MM.1S (cell line): ENCODE data around the gene AREL1.

ENCODE experiments used
- DNase-seq: peaks from one replicate; pipeline ENCODE4 v3.0.0-alpha.2; 2015
- H2AFZ ChIP-seq: fragments of 300-600 bp; sonication (generic); 2 replicates; pipeline ENCODE4 v1.6.0; 2016; ENCODE audit warnings: antibody characterized with exemption, low read length
- H3F3A ChIP-seq: fragments of 300-600 bp; sonication (generic); 2 replicates; pipeline ENCODE4 v1.6.1; 2016; ENCODE audit warnings: mild to moderate bottlenecking, antibody characterized with exemption, low read length, moderate library complexity, mixed read lengths; ENCODE audit not compliant: insufficient read depth
- H3K27ac ChIP-seq: fragments of 300-600 bp; sonication (generic); 2 replicates; pipeline ENCODE4 v1.5.1; 2016; ENCODE audit warnings: mild to moderate bottlenecking, low read length
- H3K27me3 ChIP-seq: fragments of 300-600 bp; sonication (generic); replicated peaks from 2 replicates; pipeline ENCODE4 v1.6.0; 2016; ENCODE audit warnings: low read length; ENCODE audit not compliant: insufficient read depth
- H3K36me3 ChIP-seq: fragments of 300-600 bp; sonication (generic); replicated peaks from 2 replicates; pipeline ENCODE4 v1.6.1; 2016; ENCODE audit warnings: mild to moderate bottlenecking, low read length, mixed read lengths; ENCODE audit not compliant: insufficient read depth
- H3K4me1 ChIP-seq: fragments of 300-600 bp; sonication (generic); 2 replicates; pipeline ENCODE4 v1.6.1; 2016; ENCODE audit warnings: low read length, mixed read lengths
- H3K4me2 ChIP-seq: fragments of 300-600 bp; sonication (generic); 2 replicates; pipeline ENCODE4 v1.6.0; 2016; ENCODE audit warnings: low read depth, low read length
- H3K4me3 ChIP-seq: fragments of 300-600 bp; sonication (generic); 2 replicates; pipeline ENCODE4 v1.5.1; 2016; ENCODE audit warnings: low read length, mixed read lengths
- H3K79me2 ChIP-seq: fragments of 300-600 bp; sonication (generic); 2 replicates; pipeline ENCODE4 v1.6.1; 2016; ENCODE audit warnings: mixed run types, low read length, mixed read lengths
- H3K9ac ChIP-seq: fragments of 300-600 bp; sonication (generic); 2 replicates; pipeline ENCODE4 v1.6.1; 2016; ENCODE audit warnings: low read length, mixed read lengths
- H3K9me2 ChIP-seq: fragments of 300-600 bp; sonication (generic); replicated peaks from 2 replicates; pipeline ENCODE4 v1.6.1; 2016; ENCODE audit warnings: mild to moderate bottlenecking, low read length, mixed read lengths; ENCODE audit not compliant: insufficient read depth
- H3K9me3 ChIP-seq: fragments of 300-600 bp; sonication (generic); replicated peaks from 2 replicates; pipeline ENCODE4 v1.6.1; 2016; ENCODE audit warnings: mild to moderate bottlenecking, low read length, mixed read lengths; ENCODE audit not compliant: insufficient read depth
- H4K20me1 ChIP-seq: fragments of 300-600 bp; sonication (generic); 2 replicates; pipeline ENCODE4 v1.6.1; 2016; ENCODE audit warnings: mild to moderate bottlenecking, low read length, moderate library complexity, mixed read lengths; ENCODE audit not compliant: insufficient read depth
- CTCF ChIP-seq: fragments of 300-600 bp; sonication (generic); IDR thresholded peaks from 2 replicates; pipeline ENCODE4 v1.5.1; 2016; ENCODE audit warnings: antibody characterized with exemption, low read length, mixed read lengths
- EZH2 ChIP-seq: fragments of 300-600 bp; sonication (generic); optimal IDR thresholded peaks from 2 replicates; pipeline ENCODE3; 2017; ENCODE audit warnings: low read depth, mild to moderate bottlenecking, antibody characterized with exemption, low read length, mixed read lengths
- EZH2phosphoT487 ChIP-seq: fragments of 300-600 bp; sonication (generic); IDR thresholded peaks from 2 replicates; pipeline ENCODE4 v1.6.1; 2018; ENCODE audit warnings: antibody characterized with exemption, low read length

Gene AREL1

DNA sequence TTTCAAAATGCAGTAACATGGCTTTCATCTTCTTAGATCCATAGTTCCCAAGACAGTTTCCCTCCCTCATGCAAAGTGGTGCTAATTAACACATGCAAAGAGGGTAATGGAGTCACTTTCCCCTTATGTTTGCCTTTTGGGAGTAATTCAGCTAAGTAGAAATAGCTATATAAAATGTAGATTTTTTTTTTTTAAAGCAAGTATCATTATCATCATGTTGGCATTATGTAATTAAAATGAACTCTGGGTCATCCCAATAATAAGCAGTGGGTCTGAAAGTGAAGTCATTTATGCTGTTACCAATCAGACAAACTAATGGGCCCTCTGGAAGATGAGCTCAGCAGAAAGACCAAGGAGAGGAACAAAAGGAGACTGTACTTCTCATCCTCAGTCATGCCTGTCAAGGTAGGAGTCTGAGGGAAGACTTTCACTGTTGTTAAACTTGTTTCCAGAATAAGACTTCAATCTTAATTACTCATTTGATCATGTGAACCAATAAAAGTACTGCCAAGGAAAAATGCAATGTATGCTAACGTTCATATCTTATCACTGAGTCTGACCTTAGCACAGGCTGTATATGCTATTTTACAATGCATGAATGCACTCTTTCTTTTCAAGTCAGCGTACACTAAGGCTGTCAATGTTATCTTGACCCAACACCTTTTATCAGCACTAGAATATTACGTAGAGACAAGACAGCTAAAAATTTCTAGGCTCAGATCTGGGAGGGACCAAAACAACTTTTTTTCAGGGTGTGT lies 26.8 kb downstream of the AREL1 start:
- Histone ChIP-seq H3K4me1 (no peaks in the 10 kb centered on the region), H3F3A (no peaks in the 10 kb centered on the region), H4K20me1 (no peaks in the 10 kb centered on the region), H2AFZ (no peak overlapping the region), H3K79me2 (no peaks in the 10 kb centered on the region), H3K9ac (no peak overlapping the region), H3K27me3 (no peaks in the 10 kb centered on the region), H3K9me3 (no peaks in the 10 kb centered on the region), H3K36me3 (no peaks in the 10 kb centered on the region), H3K27ac (no peak overlapping the region), H3K9me2 (no peaks in the 10 kb centered on the region), H3K4me3 (no peak overlapping the region), H3K4me2 (no peak overlapping the region)
- DNase-seq: no peak
- TF ChIP-seq CTCF: no peak
- TF ChIP-seq EZH2: no peak
- no peak for TF ChIP-seq EZH2phosphoT487

- no peaks in the 10 kb centered on the region for H4K20me1 ChIP-seq
- DNase-seq: no peak
- no peaks in the 10 kb centered on the region for H3K36me3 ChIP-seq
- no peak overlapping the region for H2AFZ ChIP-seq
- H3K4me3 ChIP-seq: no peak overlapping the region
- no peaks in the 10 kb centered on the region for H3K9me3 ChIP-seq
- TF ChIP-seq EZH2phosphoT487 (no peak), EZH2 (no peak), CTCF (no peak)
- no peaks in the 10 kb centered on the region for H3K4me1 ChIP-seq
- no peak overlapping the region for H3K4me2 ChIP-seq
- no peaks in the 10 kb centered on the region for H3F3A ChIP-seq
- H3K27ac ChIP-seq: no peak overlapping the region
- H3K9me2 ChIP-seq: no peaks in the 10 kb centered on the region
- no peaks in the 10 kb centered on the region for H3K27me3 ChIP-seq
- H3K79me2 ChIP-seq: no peaks in the 10 kb centered on the region
- no peak overlapping the region for H3K9ac ChIP-seq
These were observed 27.8 kb downstream of the AREL1 start for GRCh38 chr14:74685056-74685455.

GRCh38 chr14:74684434-74684833 lies 28.4 kb downstream of the AREL1 start:
- H3K9me3 ChIP-seq: no peaks in the 10 kb centered on the region
- no peaks in the 10 kb centered on the region for H4K20me1 ChIP-seq
- no peaks in the 10 kb centered on the region for H3K79me2 ChIP-seq
- H3K4me2 ChIP-seq: no peak overlapping the region
- no peak for DNase-seq
- no peak overlapping the region for H3K9ac ChIP-seq
- no peaks in the 10 kb centered on the region for H3F3A ChIP-seq
- no peaks in the 10 kb centered on the region for H3K36me3 ChIP-seq
- H3K4me1 ChIP-seq: no peaks in the 10 kb centered on the region
- H2AFZ ChIP-seq: no peak overlapping the region
- H3K9me2 ChIP-seq: no peaks in the 10 kb centered on the region
- TF ChIP-seq EZH2phosphoT487 (no peak), CTCF (no peak), EZH2 (no peak)
- H3K27ac ChIP-seq: no peak overlapping the region
- H3K27me3 ChIP-seq: no peaks in the 10 kb centered on the region
- no peak overlapping the region for H3K4me3 ChIP-seq
